Measurements from ENCODE around the gene ACAP2.

DNA sequence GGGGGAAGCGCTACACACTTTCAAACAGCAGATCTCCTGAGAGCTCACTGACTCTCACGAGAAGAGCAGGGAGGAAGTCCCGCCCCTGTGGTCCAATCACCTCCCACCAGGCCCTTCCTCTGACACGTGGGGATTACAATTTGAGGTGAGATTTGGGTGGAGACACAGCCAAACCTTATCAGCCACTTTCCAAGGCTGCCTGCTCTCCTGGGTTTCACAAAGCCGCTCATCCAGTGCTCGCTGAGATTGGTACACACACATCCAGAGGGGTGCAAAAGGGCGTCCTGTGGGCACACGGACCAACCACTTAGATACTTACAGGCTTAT lies 195.0 kb downstream of the ACAP2 start:
- TF ChIP-seq CTCF (conservative IDR thresholded peaks at IDR 0.05; ENCODE audit: low read length) = no peak
- no peak for TF ChIP-seq EZH2phosphoT487 (IDR thresholded peaks at IDR 0.05; ENCODE audit: borderline replicate concordance, low read depth, low read length)

Measured in OCI-LY7 (cell line).